ENCODE results near the gene GPATCH8. TPM values are rescaled to one million over a fixed set of nuclear protein-coding genes. Genes with fewer than 3 reads are reported as not detected.

GPATCH8 gene
- total RNA-seq, 4 donors from 2014 or later: 14.5 to 53.1 (median 31.2) TPM

GRCh38 chr17:44358066-44358465 is 145.1 kb downstream of the GPATCH8 start:
- intact Hi-C loops (cut with DNase I; ENCODE audit: low total_unique reads) (no loop called here), in situ Hi-C loops (cut with MboI; ENCODE audit: low pct_ligation_motif_present in 1 of 4, low pct_unique_long_range_greater_than_20kb in 1 of 4, low sequenced_read_pairs in 3 of 4) (no loop called here)
- H3K9me3 ChIP-seq: no peaks in the 10 kb centered on the region
- H3K27me3 ChIP-seq: peaks cover 27% of the 10 kb centered on the region
- no peaks in the 10 kb centered on the region for H3K36me3 ChIP-seq
- 79% methylated on average over 9 of the region's 9 CpGs; no CpG with 5 or more reads in 1 of the 2 donors for WGBS, 2 donors (ENCODE audit: low coverage in 1 of 2)
- TF ChIP-seq CTCF (IDR thresholded peaks at IDR 0.05) (no peak), POLR2AphosphoS5 (IDR thresholded peaks at IDR 0.05) (no peak), EP300 (IDR thresholded peaks at IDR 0.05; ENCODE audit: low read depth) (no peak), POLR2A (IDR thresholded peaks at IDR 0.05) (no peak)
- peaks cover 0 to 10% (median 6%) of the 10 kb centered on the region in 4 donors for H3K4me1 ChIP-seq
- DNase-seq: no peak
- no peak overlapping the region for H3K27ac ChIP-seq
- H3K4me3 ChIP-seq: no peak overlapping the region

GRCh38 chr17:44356241-44356640 is 147.0 kb downstream of the GPATCH8 start:
- intact Hi-C loops (cut with DNase I; ENCODE audit: low total_unique reads): no loop called here
- H3K4me3 ChIP-seq: no peak overlapping the region
- DNase-seq: no peak
- H3K27me3 ChIP-seq: peaks cover 13% of the 10 kb centered on the region
- no peaks in the 10 kb centered on the region for H3K9me3 ChIP-seq
- 53% methylated on average over 10 of the region's 11 CpGs; no CpG with 5 or more reads in 1 of the 2 donors for WGBS, 2 donors (ENCODE audit: low coverage in 1 of 2)
- peaks cover 0 to 9% (median 0%) of the 10 kb centered on the region in 4 donors for H3K36me3 ChIP-seq
- in situ Hi-C loops (cut with MboI; ENCODE audit: low pct_ligation_motif_present in 1 of 4, low pct_unique_long_range_greater_than_20kb in 1 of 4, low sequenced_read_pairs in 3 of 4): no loop called here
- TF ChIP-seq POLR2A (IDR thresholded peaks at IDR 0.05) (no peak), CTCF (IDR thresholded peaks at IDR 0.05) (no peak), EP300 (IDR thresholded peaks at IDR 0.05; ENCODE audit: low read depth) (no peak), POLR2AphosphoS5 (IDR thresholded peaks at IDR 0.05) (no peak)
- peaks cover 0 to 7% (median 3%) of the 10 kb centered on the region in 4 donors for H3K4me1 ChIP-seq
- H3K27ac ChIP-seq: no peak overlapping the region

GRCh38 chr17:44355642-44356099 is 147.5 kb downstream of the GPATCH8 start:
- no peaks in the 10 kb centered on the region for H3K9me3 ChIP-seq
- in situ Hi-C loops (cut with MboI; ENCODE audit: low pct_ligation_motif_present in 1 of 4, low pct_unique_long_range_greater_than_20kb in 1 of 4, low sequenced_read_pairs in 3 of 4) (no loop called here), intact Hi-C loops (cut with DNase I; ENCODE audit: low total_unique reads) (no loop called here)
- H3K4me3 ChIP-seq: no peak overlapping the region
- 80% methylated on average over 17 of the region's 17 CpGs; no CpG with 5 or more reads in 1 of the 2 donors for WGBS, 2 donors (ENCODE audit: low coverage in 1 of 2)
- peaks cover 0 to 7% (median 3%) of the 10 kb centered on the region in 4 donors for H3K4me1 ChIP-seq
- H3K27ac ChIP-seq: no peak overlapping the region
- peaks cover 11% of the 10 kb centered on the region for H3K27me3 ChIP-seq
- DNase-seq: no peak
- TF ChIP-seq POLR2AphosphoS5 (IDR thresholded peaks at IDR 0.05) (no peak), POLR2A (IDR thresholded peaks at IDR 0.05) (no peak), CTCF (IDR thresholded peaks at IDR 0.05) (no peak), EP300 (IDR thresholded peaks at IDR 0.05; ENCODE audit: low read depth) (no peak)
- H3K36me3 ChIP-seq: peaks cover 0 to 9% (median 0%) of the 10 kb centered on the region in 4 donors

- Histone ChIP-seq H3K36me3 (peaks cover 0 to 9% (median 0%) of the 10 kb centered on the region in 4 donors), H3K9me3 (no peaks in the 10 kb centered on the region), H3K4me3 (peak overlapping the region in 2 of 4 donors; percentile 15 to 36), H3K27ac (no peak overlapping the region), H3K27me3 (peaks cover 7% of the 10 kb centered on the region), H3K4me1 (peaks cover 0 to 7% (median 3%) of the 10 kb centered on the region in 4 donors)
- TF ChIP-seq POLR2AphosphoS5 (IDR thresholded peaks at IDR 0.05): no peak
- no peak for TF ChIP-seq EP300 (IDR thresholded peaks at IDR 0.05; ENCODE audit: low read depth)
- TF ChIP-seq POLR2A (IDR thresholded peaks at IDR 0.05): no peak
- peak in 3 of 5 experiments; percentile 18 to 35 (median 31) for TF ChIP-seq CTCF (IDR thresholded peaks at IDR 0.05)
- in situ Hi-C loops (cut with MboI; ENCODE audit: low pct_ligation_motif_present in 1 of 4, low pct_unique_long_range_greater_than_20kb in 1 of 4, low sequenced_read_pairs in 3 of 4): no loop called here
- peak; percentile 69 for DNase-seq
- WGBS, 2 donors (ENCODE audit: low coverage in 1 of 2): 53% methylated on average over 67 of the region's 77 CpGs; no CpG with 5 or more reads in 1 of the 2 donors
- intact Hi-C loops (cut with DNase I; ENCODE audit: low total_unique reads): no loop called here
Observed at GRCh38 chr17:44354582-44355561, 148.3 kb downstream of the GPATCH8 start.

Measured in transverse colon (tissue), 4 donors.